T-helper 1 cell treated with Interleukin-12 subunit alpha and Interleukin-12 subunit beta and Interleukin-4 antibody, amounts not matched to agents 30 μg/mL and 1 μg/mL, for 36 hours (primary cell): ENCODE results near the gene SLC35F2.

Source experiments
- H3K27ac Mint-ChIP-seq: one replicate; pipeline ENCODE4 v1.8.0; 2021; ENCODE audit warnings: mild to moderate bottlenecking, mixed read lengths
- H3K27me3 Mint-ChIP-seq: one replicate; pipeline ENCODE4 v1.8.0; 2021; ENCODE audit warnings: low read depth, mixed read lengths
- H3K36me3 Mint-ChIP-seq: one replicate; pipeline ENCODE4 v1.8.0; 2021; ENCODE audit warnings: low read depth, mixed read lengths
- H3K4me1 Mint-ChIP-seq: one replicate; pipeline ENCODE4 v1.8.0; 2021; ENCODE audit warnings: low read depth, mixed read lengths
- H3K4me3 Mint-ChIP-seq: one replicate; pipeline ENCODE4 v1.8.0; 2021; ENCODE audit warnings: mild to moderate bottlenecking, moderate library complexity, mixed read lengths
- H3K9me3 Mint-ChIP-seq: one replicate; pipeline ENCODE4 v1.8.0; 2021; ENCODE audit warnings: mixed read lengths

SLC35F2 gene

GRCh38 chr11:107821199-107821927 lies 37.2 kb downstream of the SLC35F2 start:
- peaks cover 2% of the 10 kb centered on the region for H3K4me1 Mint-ChIP-seq
- H3K27ac Mint-ChIP-seq, result no peak overlapping the region

GRCh38 chr11:107819361-107820014 lies 39.1 kb downstream of the SLC35F2 start:
- H3K9me3 Mint-ChIP-seq, result no peaks in the 10 kb centered on the region
- peaks cover 2% of the 10 kb centered on the region for H3K36me3 Mint-ChIP-seq
- H3K27ac Mint-ChIP-seq, result no peak overlapping the region
- no peak overlapping the region for H3K4me3 Mint-ChIP-seq
- H3K27me3 Mint-ChIP-seq, result no peaks in the 10 kb centered on the region
- peaks cover 2% of the 10 kb centered on the region for H3K4me1 Mint-ChIP-seq

More at GRCh38 chr11:107821199-107821927, 37.2 kb downstream of the SLC35F2 start:
- Mint-ChIP-seq H3K4me3 (no peak overlapping the region), H3K9me3 (no peaks in the 10 kb centered on the region), H3K27me3 (no peaks in the 10 kb centered on the region), H3K36me3 (peaks cover 2% of the 10 kb centered on the region)

- H3K27me3 Mint-ChIP-seq, result no peaks in the 10 kb centered on the region
- no peak overlapping the region for H3K4me3 Mint-ChIP-seq
- H3K9me3 Mint-ChIP-seq, result no peaks in the 10 kb centered on the region
- H3K27ac Mint-ChIP-seq, result no peak overlapping the region
- peaks cover 2% of the 10 kb centered on the region for H3K36me3 Mint-ChIP-seq
- H3K4me1 Mint-ChIP-seq, result peaks cover 2% of the 10 kb centered on the region
Measured at GRCh38 chr11:107818491-107818890, 40.1 kb downstream of the SLC35F2 start.

- H3K9me3 Mint-ChIP-seq, result no peaks in the 10 kb centered on the region
- no peak overlapping the region for H3K27ac Mint-ChIP-seq
- no peak overlapping the region for H3K4me3 Mint-ChIP-seq
- peaks cover 2% of the 10 kb centered on the region for H3K36me3 Mint-ChIP-seq
- H3K4me1 Mint-ChIP-seq, result peaks cover 2% of the 10 kb centered on the region
- no peaks in the 10 kb centered on the region for H3K27me3 Mint-ChIP-seq
Measured at GRCh38 chr11:107816028-107816427, 42.6 kb downstream of the SLC35F2 start.

- H3K27ac Mint-ChIP-seq, result no peak overlapping the region
- no peaks in the 10 kb centered on the region for H3K9me3 Mint-ChIP-seq
- H3K27me3 Mint-ChIP-seq, result no peaks in the 10 kb centered on the region
- peaks cover 9% of the 10 kb centered on the region for H3K36me3 Mint-ChIP-seq
- H3K4me3 Mint-ChIP-seq, result no peak overlapping the region
- H3K4me1 Mint-ChIP-seq, result peaks cover 2% of the 10 kb centered on the region
Measured at GRCh38 chr11:107810875-107811274, 47.7 kb downstream of the SLC35F2 start.

GRCh38 chr11:107808521-107808920 lies 50.1 kb downstream of the SLC35F2 start:
- no peaks in the 10 kb centered on the region for H3K9me3 Mint-ChIP-seq
- peaks cover 2% of the 10 kb centered on the region for H3K4me1 Mint-ChIP-seq
- no peak overlapping the region for H3K27ac Mint-ChIP-seq
- no peak overlapping the region for H3K4me3 Mint-ChIP-seq
- H3K36me3 Mint-ChIP-seq, result peaks cover 12% of the 10 kb centered on the region
- no peaks in the 10 kb centered on the region for H3K27me3 Mint-ChIP-seq

- Mint-ChIP-seq H3K9me3 (no peaks in the 10 kb centered on the region), H3K4me1 (peaks cover 2% of the 10 kb centered on the region), H3K27ac (no peak overlapping the region), H3K36me3 (peaks cover 20% of the 10 kb centered on the region), H3K27me3 (no peaks in the 10 kb centered on the region), H3K4me3 (no peak overlapping the region)
Measured at GRCh38 chr11:107804971-107805370, 53.6 kb downstream of the SLC35F2 start.

- no peaks in the 10 kb centered on the region for H3K27me3 Mint-ChIP-seq
- no peaks in the 10 kb centered on the region for H3K9me3 Mint-ChIP-seq
- no peak overlapping the region for H3K4me3 Mint-ChIP-seq
- peaks cover 2% of the 10 kb centered on the region for H3K4me1 Mint-ChIP-seq
- no peak overlapping the region for H3K27ac Mint-ChIP-seq
- peaks cover 19% of the 10 kb centered on the region for H3K36me3 Mint-ChIP-seq
Measured at GRCh38 chr11:107804211-107804610, 54.4 kb downstream of the SLC35F2 start.

GRCh38 chr11:107801641-107802040 lies 56.9 kb downstream of the SLC35F2 start:
- no peaks in the 10 kb centered on the region for H3K9me3 Mint-ChIP-seq
- peaks cover 2% of the 10 kb centered on the region for H3K4me1 Mint-ChIP-seq
- H3K27me3 Mint-ChIP-seq, result no peaks in the 10 kb centered on the region
- H3K27ac Mint-ChIP-seq, result no peak overlapping the region
- peaks cover 17% of the 10 kb centered on the region for H3K36me3 Mint-ChIP-seq
- no peak overlapping the region for H3K4me3 Mint-ChIP-seq

GRCh38 chr11:107799218-107799859 lies 59.2 kb downstream of the SLC35F2 start:
- Mint-ChIP-seq H3K4me3 (no peak overlapping the region), H3K36me3 (peaks cover 18% of the 10 kb centered on the region), H3K27me3 (no peaks in the 10 kb centered on the region), H3K9me3 (peaks cover 3% of the 10 kb centered on the region), H3K27ac (no peak overlapping the region), H3K4me1 (no peaks in the 10 kb centered on the region)

- Mint-ChIP-seq H3K27me3 (no peaks in the 10 kb centered on the region), H3K4me1 (peaks cover 19% of the 10 kb centered on the region), H3K27ac (no peak overlapping the region), H3K36me3 (peaks cover 13% of the 10 kb centered on the region), H3K9me3 (peaks cover 3% of the 10 kb centered on the region), H3K4me3 (no peak overlapping the region)
Measured at GRCh38 chr11:107792049-107792443, 66.5 kb downstream of the SLC35F2 start.

- Mint-ChIP-seq H3K9me3 (peaks cover 3% of the 10 kb centered on the region), H3K36me3 (peaks cover 13% of the 10 kb centered on the region), H3K4me3 (no peak overlapping the region), H3K27ac (no peak overlapping the region), H3K27me3 (no peaks in the 10 kb centered on the region), H3K4me1 (peaks cover 19% of the 10 kb centered on the region)
Measured at GRCh38 chr11:107791343-107792048, 67.1 kb downstream of the SLC35F2 start.

- no peak overlapping the region for H3K27ac Mint-ChIP-seq
- H3K27me3 Mint-ChIP-seq, result no peaks in the 10 kb centered on the region
- no peak overlapping the region for H3K4me3 Mint-ChIP-seq
- peaks cover 8% of the 10 kb centered on the region for H3K36me3 Mint-ChIP-seq
- H3K9me3 Mint-ChIP-seq, result no peaks in the 10 kb centered on the region
- H3K4me1 Mint-ChIP-seq, result peaks cover 19% of the 10 kb centered on the region
Measured at GRCh38 chr11:107789767-107790166, 68.8 kb downstream of the SLC35F2 start.

GRCh38 chr11:107787733-107788132 lies 70.9 kb downstream of the SLC35F2 start:
- Mint-ChIP-seq H3K9me3 (no peaks in the 10 kb centered on the region), H3K27me3 (no peaks in the 10 kb centered on the region), H3K4me1 (peaks cover 19% of the 10 kb centered on the region), H3K4me3 (no peak overlapping the region), H3K36me3 (peaks cover 3% of the 10 kb centered on the region), H3K27ac (no peak overlapping the region)
